Heart left ventricle (tissue), 16 donors: Measurements from ENCODE around the gene CALML6. TPM values are rescaled to one million over a fixed set of nuclear protein-coding genes. Genes with fewer than 3 reads are reported as not detected.

Experiments used
- ATAC-seq, 4 donors: fragments of 200-7000 bp; cut with Tn5 transposase; one replicate each; pipeline ENCODE4 v1.9.1; 2020 to 2022; ENCODE audit warnings: moderate library complexity in 4 of 4, mild to moderate bottlenecking in 3 of 4, moderate number of reproducible peaks in 1 of 4
- DNase-seq, 5 donors: peaks; one replicate each; pipeline ENCODE4 v3.0.0-alpha.2; 2020
- H3K27ac ChIP-seq, 12 donors: fragments of 200-600 bp; sonication (generic) in 4 of 12; one replicate each; pipeline versions ENCODE4 v1.5.0 to v1.8.0; 2016 to 2022; ENCODE audit warnings: mild to moderate bottlenecking in 2 of 12
- H3K27me3 ChIP-seq, 9 donors: fragments of 200-600 bp; sonication (generic) in 2 of 9; one replicate each; pipeline versions ENCODE4 v1.5.1 to v1.8.0; 2016 to 2022; ENCODE audit warnings: mild to moderate bottlenecking in 3 of 9
- H3K36me3 ChIP-seq, 9 donors: fragments of 200-600 bp; sonication (generic) in 2 of 9; one replicate each; pipeline versions ENCODE4 v1.5.0 to v1.8.0; 2018 to 2022; ENCODE audit warnings: mild to moderate bottlenecking in 2 of 9
- H3K4me1 ChIP-seq, 12 donors: fragments of 200-600 bp; sonication (generic) in 4 of 12; one replicate each; pipeline versions ENCODE4 v1.5.0 to v1.8.0; 2016 to 2022; ENCODE audit warnings: mild to moderate bottlenecking in 3 of 12
- H3K4me3 ChIP-seq, 12 donors: fragments of 200-600 bp; sonication (generic) in 4 of 12; one replicate each; pipeline versions ENCODE4 v1.5.0 to v1.8.0; 2017 to 2022; ENCODE audit warnings: mild to moderate bottlenecking in 9 of 12, moderate library complexity in 4 of 12
- H3K9me3 ChIP-seq, 12 donors: fragments of 200-600 bp; sonication (generic) in 4 of 12; one replicate each; pipeline versions ENCODE4 v1.5.0 to v1.8.0; 2016 to 2022; ENCODE audit warnings: mild to moderate bottlenecking in 1 of 12
- CTCF ChIP-seq, 12 donors: fragments of 200-600 bp; sonication (generic) in 4 of 12; IDR thresholded peaks; one replicate each; pipeline versions ENCODE4 v1.5.0 to v1.8.0; 2018 to 2022; ENCODE audit warnings: antibody characterized with exemption in 12 of 12, mild to moderate bottlenecking in 5 of 12
- POLR2A ChIP-seq, 2 donors: fragments of 450-650 bp; IDR thresholded peaks; one replicate each; pipeline ENCODE4 v1.6.1; 2017; ENCODE audit warnings: antibody characterized with exemption in 2 of 2, mild to moderate bottlenecking in 2 of 2, moderate library complexity in 2 of 2
- WGBS, 4 donors: extraction: QIAGEN DNeasy Blood & Tissue Kit in 2 of 4; methylation state at CpG; one replicate each; pipeline versions ENCODE4 v1.1.5 to v1.1.7; 2013 to 2018; 5-methylcytosine and 5-hydroxymethylcytosine counted together
- intact Hi-C, 10 donors: fragments of 100-400 bp; cut with DNase I; formaldehyde crosslinking; loops; one replicate each; pipeline versions ENCODE4 v1.11.1 to v1.14.2; 2022
- polyA plus RNA-seq, 2 donors: library from polyadenylated mRNA; stranded (reverse); fragments of 200-250 nt; gene quantifications; one replicate each; pipeline ENCODE4 v1.2.3, GENCODE V29; 2013
- total RNA-seq, 9 donors: library from RNA; depleted of rRNA in 2 of 9; stranded (reverse); fragments of >200 nt in 2 of 9; fragmentation: NEBNext Ultra II Directional in 3 of 9; extraction: Animal tissue kit (Norgen Biotek cat#: 25700) in 3 of 9; gene quantifications; one replicate each; pipeline versions ENCODE4 v1.1.0 to v1.2.4, GENCODE V29; 2016 to 2023
- donor health status: ischemic (EF 13 %, LVEDD 7.1; RV severe dilation, severe dysfunction).
- donor health status: healthy with polysubstance abuse.
- donor health status: DM: no; HTN: yes; CAD: no.
- donor health status: DM: no; HTN: no; CAD: no.
- donor health status: ischemic (EF 25% LVEDD 6.9; RV normal size, moderate dysfunction).
- donor health status: ischemic (EF 25% LVEDD 5.7; RV mildly dilated, moderate dysfunction).
- donor health status: healthy.
- donor health status: DM: yes; HTN: yes; CAD: no.
- donor health status: ischemic (EF 35%, LVEDD 5.7; RV mildly dilated, moderate dysfunction).
- donor health status: nonischemic (EF 11% LVEDD 7.7; RV severe dilation, severe dysfunction).
- donor health status: DM: yes; HTN: yes; CAD: no.
- donor health status: PGD.
- donor health status: ischemic (EF 29% LVEDD 5.4; RV normal size, mild dysfunction).
- donor health status: nonischemic (EF 23%, LVEDD 6.1; RV moderate dilation, normal function).

Gene CALML6
- total and polyA plus RNA-seq, 11 donors: 0.17 to 0.58 (median 0.29) TPM; not detected in 8

- intact Hi-C loops: loop anchor here in 7 of 10 donors (1.0 to 10.0 kb wide), 8 partner anchors 14 to 212 kb away; partner anchors contain the start of genes NADK (in 5 of the 7) and SLC35E2B (in 1 of the 7)
- no peaks in the 10 kb centered on the region for H3K27me3 ChIP-seq
- H3K27ac ChIP-seq: no peak overlapping the region
- 64 to 90% (median 75%) methylated on average over 5 to 8 of the region's 8 CpGs for WGBS, 4 donors
- H3K9me3 ChIP-seq: no peaks in the 10 kb centered on the region
- no peaks in the 10 kb centered on the region for H3K36me3 ChIP-seq
- peaks cover 0 to 36% (median 20%) of the 10 kb centered on the region in 12 donors for H3K4me1 ChIP-seq
- no peak overlapping the region for H3K4me3 ChIP-seq
- DNase-seq (peak in 3 of 5 donors; percentile 23 to 58 (median 33)), ATAC-seq (no peak)
- no peak for TF ChIP-seq POLR2A (IDR thresholded peaks at IDR 0.05)
- TF ChIP-seq CTCF (IDR thresholded peaks at IDR 0.05): no peak
These were observed 7.8 kb upstream of the CALML6 start for GRCh38 chr1:1907098-1907736.

- H3K4me3 ChIP-seq: peak overlapping the region; percentile 45 to 96 (median 74)
- peak overlapping the region; percentile 57 to 96 (median 92) for H3K27ac ChIP-seq
- DNase-seq (no peak), ATAC-seq (peak in 1 of 4 donors; percentile 21)
- peaks cover 0 to 36% (median 20%) of the 10 kb centered on the region in 12 donors for H3K4me1 ChIP-seq
- 5 to 12% (median 8%) methylated on average over 13 to 21 of the region's 21 CpGs for WGBS, 4 donors
- no peak for TF ChIP-seq POLR2A (IDR thresholded peaks at IDR 0.05)
- TF ChIP-seq CTCF (IDR thresholded peaks at IDR 0.05): no peak
- no peaks in the 10 kb centered on the region for H3K27me3 ChIP-seq
- intact Hi-C loops: loop anchor here in 7 of 10 donors (5.0 to 10.0 kb wide), 7 partner anchors 46 to 214 kb away; partner anchors contain the start of genes NADK (in 5 of the 7) and SLC35E2B (in 1 of the 7)
- no peaks in the 10 kb centered on the region for H3K36me3 ChIP-seq
- H3K9me3 ChIP-seq: no peaks in the 10 kb centered on the region
These were observed 6.6 kb upstream of the CALML6 start for GRCh38 chr1:1908506-1908791.

GRCh38 chr1:1910033-1910465, 5.0 kb upstream of the CALML6 start:
- peaks cover 0 to 36% (median 20%) of the 10 kb centered on the region in 12 donors for H3K4me1 ChIP-seq
- TF ChIP-seq CTCF (IDR thresholded peaks at IDR 0.05): no peak
- no peak for TF ChIP-seq POLR2A (IDR thresholded peaks at IDR 0.05)
- intact Hi-C loops: no loop called here
- no peaks in the 10 kb centered on the region for H3K27me3 ChIP-seq
- H3K27ac ChIP-seq: peak overlapping the region in 7 of 12 donors; percentile 81 to 96 (median 88)
- no peaks in the 10 kb centered on the region for H3K36me3 ChIP-seq
- ATAC-seq (no peak), DNase-seq (no peak)
- 88 to 94% (median 92%) methylated on average over 6 of the region's 6 CpGs for WGBS, 4 donors
- H3K9me3 ChIP-seq: no peaks in the 10 kb centered on the region
- peak overlapping the region in 8 of 12 donors; percentile 65 to 96 (median 80) for H3K4me3 ChIP-seq

GRCh38 chr1:1910651-1911331, 4.3 kb upstream of the CALML6 start:
- H3K27ac ChIP-seq: no peak overlapping the region
- 93 to 96% (median 94%) methylated on average over 14 to 22 of the region's 22 CpGs for WGBS, 4 donors

More at GRCh38 chr1:1910651-1911331, 4.3 kb upstream of the CALML6 start:
- Histone ChIP-seq H3K36me3 (no peaks in the 10 kb centered on the region), H3K4me1 (peaks cover 0 to 34% (median 20%) of the 10 kb centered on the region in 12 donors), H3K27me3 (no peaks in the 10 kb centered on the region), H3K4me3 (no peak overlapping the region), H3K9me3 (no peaks in the 10 kb centered on the region)
- ATAC-seq (no peak), DNase-seq (peak; percentile 21 to 55 (median 29))
- intact Hi-C loops: no loop called here
- TF ChIP-seq CTCF (IDR thresholded peaks at IDR 0.05) (no peak), POLR2A (IDR thresholded peaks at IDR 0.05) (no peak)
